Mesenchymal stem cell (in vitro differentiated cells and primary cell): ENCODE data around the gene IL17REL.

ENCODE experiments used
- DNase-seq: peaks from one replicate; pipeline ENCODE4 v3.0.0-alpha.2; 2013
- H2AFZ ChIP-seq: one replicate; pipeline ENCODE4 v1.6.1; 2013; ENCODE audit warnings: low read depth, mild to moderate bottlenecking, control low read depth, inconsistent platforms, low read length, moderate library complexity
- H2AK5ac ChIP-seq: 2 replicates; pipeline ENCODE4 v1.6.1; 2013; ENCODE audit warnings: low read length, moderate library complexity, mild to moderate bottlenecking, inconsistent platforms; ENCODE audit not compliant: severe bottlenecking
- H2BK120ac ChIP-seq: one replicate; pipeline ENCODE4 v1.6.1; 2013; ENCODE audit warnings: low read depth, mild to moderate bottlenecking, inconsistent platforms, low read length, moderate library complexity
- H2BK12ac ChIP-seq, 2 experiments: one replicate each; pipeline ENCODE4 v1.6.1; 2013; ENCODE audit warnings: inconsistent platforms in 2 of 2, low read length in 2 of 2, mild to moderate bottlenecking in 2 of 2, moderate library complexity in 2 of 2, control low read depth in 1 of 2
- H2BK15ac ChIP-seq: one replicate; pipeline ENCODE4 v1.6.1; 2013; ENCODE audit warnings: mild to moderate bottlenecking, low read depth, inconsistent platforms; ENCODE audit not compliant: poor library complexity, severe bottlenecking
- H2BK5ac ChIP-seq: 2 replicates; pipeline ENCODE4 v1.6.1; 2013; ENCODE audit warnings: low read depth, mild to moderate bottlenecking, low read length, control low read depth, inconsistent platforms; ENCODE audit not compliant: poor library complexity, severe bottlenecking
- H3K14ac ChIP-seq, 2 experiments: one replicate each; pipeline ENCODE4 v1.6.1; 2013; ENCODE audit warnings: inconsistent platforms in 2 of 2, low read length in 2 of 2, control low read depth in 1 of 2, mild to moderate bottlenecking in 1 of 2, moderate library complexity in 1 of 2
- H3K18ac ChIP-seq, 2 experiments: one replicate each; pipeline ENCODE4 v1.6.1; 2013; ENCODE audit warnings: inconsistent platforms in 2 of 2, low read length in 2 of 2, control low read depth in 1 of 2, low read depth in 1 of 2, mild to moderate bottlenecking in 1 of 2
- H3K23ac ChIP-seq, 2 experiments: one replicate each; pipeline ENCODE4 v1.6.1; 2013; ENCODE audit warnings: inconsistent platforms in 2 of 2, low read length in 2 of 2, mild to moderate bottlenecking in 2 of 2, moderate library complexity in 2 of 2, control low read depth in 1 of 2
- H3K27ac ChIP-seq: 2 replicates; pipeline ENCODE4 v1.5.1; 2013; ENCODE audit warnings: mild to moderate bottlenecking, moderate library complexity, low read length, control low read depth, inconsistent platforms; ENCODE audit not compliant: poor library complexity, severe bottlenecking
- H3K27me3 ChIP-seq, 2 experiments: 2 replicates each; pipeline versions ENCODE4 v1.6.1 to v1.7.0; 2013; ENCODE audit warnings: low read length in 2 of 2, mild to moderate bottlenecking in 2 of 2, moderate library complexity in 2 of 2, control low read depth in 1 of 2, inconsistent platforms in 1 of 2; ENCODE audit not compliant: control insufficient read depth in 1 of 2, insufficient read depth in 1 of 2
- H3K36me3 ChIP-seq, 2 experiments: 2 replicates each; pipeline versions ENCODE4 v1.6.1 to v1.7.0; 2013; ENCODE audit warnings: low read length in 2 of 2, control low read depth in 1 of 2, inconsistent platforms in 1 of 2, low read depth in 1 of 2, mild to moderate bottlenecking in 1 of 2; ENCODE audit not compliant: insufficient read depth in 2 of 2, control insufficient read depth in 1 of 2
- H3K4ac ChIP-seq, 2 experiments: one replicate each; pipeline ENCODE4 v1.6.1; 2013; ENCODE audit warnings: inconsistent platforms in 2 of 2, low read length in 2 of 2, mild to moderate bottlenecking in 2 of 2, moderate library complexity in 2 of 2, control low read depth in 1 of 2, low read depth in 1 of 2
- H3K4me1 ChIP-seq: 2 replicates; pipeline ENCODE4 v1.6.1; 2013; ENCODE audit warnings: low read depth, low read length, control low read depth; ENCODE audit not compliant: control insufficient read depth, insufficient read depth
- H3K4me2 ChIP-seq: 2 replicates; pipeline ENCODE4 v1.6.1; 2013; ENCODE audit warnings: low read length, mild to moderate bottlenecking, inconsistent platforms; ENCODE audit not compliant: poor library complexity, severe bottlenecking
- H3K4me3 ChIP-seq, 2 experiments: 2 replicates each; pipeline versions ENCODE4 v1.5.1 to v1.7.0; 2013; ENCODE audit warnings: low read length in 2 of 2, mild to moderate bottlenecking in 2 of 2, control low read depth in 1 of 2, low read depth in 1 of 2; ENCODE audit not compliant: insufficient read depth in 1 of 2
- H3K79me1 ChIP-seq: replicated peaks from 2 replicates; pipeline ENCODE4 v1.6.1; 2013; ENCODE audit warnings: mild to moderate bottlenecking, control low read depth, low read length, inconsistent platforms; ENCODE audit not compliant: poor library complexity, severe bottlenecking
- H3K9ac ChIP-seq: 2 replicates; pipeline ENCODE4 v1.7.0; 2013; ENCODE audit warnings: mild to moderate bottlenecking, low read length, moderate library complexity
- H3K9me3 ChIP-seq: 2 replicates; pipeline ENCODE4 v1.7.0; 2013; ENCODE audit warnings: mild to moderate bottlenecking, low read length; ENCODE audit not compliant: control insufficient read depth
- H4K8ac ChIP-seq: one replicate; pipeline ENCODE4 v1.6.1; 2013; ENCODE audit warnings: inconsistent platforms, mild to moderate bottlenecking, low read length, moderate library complexity
- H4K91ac ChIP-seq: one replicate; pipeline ENCODE4 v1.6.1; 2013; ENCODE audit warnings: mild to moderate bottlenecking, low read length, inconsistent platforms
- WGBS: methylation state at CpG from one replicate; pipeline ENCODE4 v1.1.7; 2013; ENCODE audit warnings: mixed read lengths; 5-methylcytosine and 5-hydroxymethylcytosine counted together

The IL17REL gene

DNA sequence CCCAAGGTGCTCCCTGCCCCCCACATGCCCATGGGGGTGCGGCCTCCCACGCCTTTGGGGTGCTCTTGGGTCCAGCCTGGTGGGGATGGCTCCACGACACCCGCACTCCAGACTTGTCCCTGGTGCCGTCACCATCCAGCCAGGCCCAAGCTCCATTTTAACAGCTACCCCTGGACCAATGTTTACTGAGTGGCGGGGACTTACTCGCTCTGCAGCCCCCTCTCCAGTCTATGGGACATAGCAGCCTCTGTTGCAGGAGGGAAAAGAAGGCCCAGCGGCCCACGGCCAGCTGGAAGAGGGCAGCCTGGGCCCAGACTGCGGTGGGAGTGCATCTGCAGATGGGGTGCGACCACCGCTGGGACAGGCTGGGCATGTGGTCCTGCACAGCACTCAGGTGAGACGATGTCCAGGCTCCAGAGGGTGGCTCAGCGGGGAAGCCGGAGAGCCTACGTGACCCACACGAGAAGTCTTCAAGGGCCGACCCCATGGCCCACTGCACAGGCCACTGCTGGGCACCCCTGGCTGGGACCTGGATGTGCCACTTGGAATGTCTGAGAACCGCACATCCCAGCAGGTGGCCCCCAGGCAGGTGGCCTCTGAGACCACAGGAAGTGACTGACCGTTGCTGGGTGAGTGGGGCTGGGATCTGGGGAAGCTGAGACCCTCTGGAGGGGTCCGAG, 18.1 kb downstream of the IL17REL start:
- H3K79me1 ChIP-seq, result no peaks in the 10 kb centered on the region
- H2AK5ac ChIP-seq, result no peak overlapping the region
- H4K8ac ChIP-seq, result no peak overlapping the region
- no peak overlapping the region for H2AFZ ChIP-seq
- H3K4ac ChIP-seq, result no peak overlapping the region
- no peak overlapping the region for H4K91ac ChIP-seq
- 85% methylated on average over 21 of the region's 21 CpGs for WGBS
- no peak overlapping the region for H3K27ac ChIP-seq
- peaks cover 6 to 13% of the 10 kb centered on the region in 2 experiments for H3K27me3 ChIP-seq
- peaks cover 12% of the 10 kb centered on the region for H3K4me1 ChIP-seq
- no peak overlapping the region for H3K4me2 ChIP-seq
- H3K9me3 ChIP-seq, result peaks cover 18% of the 10 kb centered on the region
- H2BK12ac ChIP-seq, result no peak overlapping the region
- no peak overlapping the region for H2BK15ac ChIP-seq
- no peak overlapping the region for H2BK5ac ChIP-seq
- H3K36me3 ChIP-seq, result no peaks in the 10 kb centered on the region
- no peak overlapping the region for H3K14ac ChIP-seq
- H3K18ac ChIP-seq, result no peak overlapping the region
- no peak overlapping the region for H2BK120ac ChIP-seq
- no peak overlapping the region for H3K23ac ChIP-seq
- H3K4me3 ChIP-seq, result no peak overlapping the region
- no peak for DNase-seq
- H3K9ac ChIP-seq, result no peak overlapping the region

GRCh38 chr22:49993649-49994360, 18.8 kb downstream of the IL17REL start:
- no peak overlapping the region for H2AFZ ChIP-seq
- H3K18ac ChIP-seq, result no peak overlapping the region
- H2AK5ac ChIP-seq, result no peak overlapping the region
- H3K14ac ChIP-seq, result no peak overlapping the region
- H3K36me3 ChIP-seq, result no peaks in the 10 kb centered on the region
- peaks cover under 1 to 7% of the 10 kb centered on the region in 2 experiments for H3K27me3 ChIP-seq
- DNase-seq, result no peak
- no peaks in the 10 kb centered on the region for H3K79me1 ChIP-seq
- no peak overlapping the region for H3K4me3 ChIP-seq
- no peak overlapping the region for H3K23ac ChIP-seq
- peaks cover 8% of the 10 kb centered on the region for H3K4me1 ChIP-seq
- H3K4me2 ChIP-seq, result no peak overlapping the region
- no peak overlapping the region for H3K9ac ChIP-seq
- H2BK5ac ChIP-seq, result no peak overlapping the region
- H3K9me3 ChIP-seq, result peaks cover 18% of the 10 kb centered on the region
- no peak overlapping the region for H2BK12ac ChIP-seq
- no peak overlapping the region for H4K91ac ChIP-seq
- 74% methylated on average over 11 of the region's 11 CpGs for WGBS
- no peak overlapping the region for H3K4ac ChIP-seq
- no peak overlapping the region for H3K27ac ChIP-seq
- H4K8ac ChIP-seq, result no peak overlapping the region
- no peak overlapping the region for H2BK120ac ChIP-seq
- H2BK15ac ChIP-seq, result no peak overlapping the region

DNA sequence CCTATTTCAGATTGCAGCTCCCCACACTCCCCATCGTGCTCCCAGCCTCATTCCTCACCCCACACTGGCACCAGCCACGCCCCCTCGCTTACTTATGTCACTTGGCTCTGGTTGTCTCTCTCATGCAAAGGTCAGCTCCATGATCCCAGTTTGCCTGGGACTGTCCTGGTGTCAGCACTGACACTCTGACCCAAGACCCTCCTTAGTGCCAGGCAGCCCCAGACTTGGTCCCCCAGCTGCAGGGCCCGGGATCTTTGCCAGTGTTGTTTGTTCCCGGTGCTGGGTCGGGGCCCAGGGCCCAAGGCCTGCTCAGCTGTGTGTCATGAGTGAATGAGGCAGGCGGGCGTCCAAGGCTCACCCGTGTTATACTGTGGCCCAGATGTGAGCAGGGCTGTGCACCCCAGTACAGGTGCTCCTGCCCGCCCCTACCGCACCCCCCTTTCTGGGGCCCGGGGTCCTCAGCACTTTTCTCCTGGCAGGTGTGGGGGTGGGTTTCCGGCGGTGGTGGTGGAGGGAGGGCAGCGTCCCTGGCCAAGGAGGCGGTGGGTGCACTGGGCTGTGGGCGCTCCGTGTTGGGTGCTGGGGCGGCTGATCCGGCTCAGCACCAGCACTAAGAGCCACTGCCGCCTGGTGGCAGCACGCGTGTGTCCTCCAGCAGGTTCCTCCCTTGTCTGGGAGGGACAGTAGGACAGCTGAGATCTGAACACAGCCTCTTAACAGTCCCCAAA, 19.5 kb downstream of the IL17REL start:
- H2BK12ac ChIP-seq, result no peak overlapping the region
- no peak overlapping the region for H2AK5ac ChIP-seq
- H2BK5ac ChIP-seq, result no peak overlapping the region
- no peak overlapping the region for H4K91ac ChIP-seq
- WGBS, result 45% methylated on average over 23 of the region's 23 CpGs
- H3K9ac ChIP-seq, result no peak overlapping the region
- no peak overlapping the region for H2AFZ ChIP-seq
- H3K9me3 ChIP-seq, result peaks cover 23% of the 10 kb centered on the region
- peaks cover 0 to 6% of the 10 kb centered on the region in 2 experiments for H3K27me3 ChIP-seq
- H3K18ac ChIP-seq, result no peak overlapping the region
- no peak overlapping the region for H3K4me3 ChIP-seq
- no peaks in the 10 kb centered on the region for H3K79me1 ChIP-seq
- peaks cover 7% of the 10 kb centered on the region for H3K4me1 ChIP-seq
- no peak overlapping the region for H3K27ac ChIP-seq
- no peak overlapping the region for H3K4ac ChIP-seq
- H3K14ac ChIP-seq, result no peak overlapping the region
- no peak overlapping the region for H4K8ac ChIP-seq
- no peak overlapping the region for H3K23ac ChIP-seq
- DNase-seq, result peak; percentile 57
- H3K4me2 ChIP-seq, result no peak overlapping the region
- peak overlapping the region; percentile 12 for H2BK15ac ChIP-seq
- H3K36me3 ChIP-seq, result no peaks in the 10 kb centered on the region
- no peak overlapping the region for H2BK120ac ChIP-seq

- no peak for DNase-seq
- no peak overlapping the region for H3K4me2 ChIP-seq
- 87% methylated on average over 6 of the region's 7 CpGs for WGBS
- no peak overlapping the region for H3K27ac ChIP-seq
- H3K79me1 ChIP-seq, result no peaks in the 10 kb centered on the region
- H2AFZ ChIP-seq, result no peak overlapping the region
- H3K14ac ChIP-seq, result no peak overlapping the region
- H3K9me3 ChIP-seq, result peaks cover 29% of the 10 kb centered on the region
- H3K18ac ChIP-seq, result no peak overlapping the region
- no peak overlapping the region for H2BK12ac ChIP-seq
- no peak overlapping the region for H4K91ac ChIP-seq
- H3K4me3 ChIP-seq, result no peak overlapping the region
- H2BK15ac ChIP-seq, result no peak overlapping the region
- H2BK5ac ChIP-seq, result no peak overlapping the region
- peaks cover 0 to 6% of the 10 kb centered on the region in 2 experiments for H3K27me3 ChIP-seq
- no peak overlapping the region for H4K8ac ChIP-seq
- no peak overlapping the region for H2BK120ac ChIP-seq
- no peak overlapping the region for H3K23ac ChIP-seq
- peaks cover 7% of the 10 kb centered on the region for H3K4me1 ChIP-seq
- no peaks in the 10 kb centered on the region for H3K36me3 ChIP-seq
- H3K9ac ChIP-seq, result no peak overlapping the region
- no peak overlapping the region for H3K4ac ChIP-seq
- no peak overlapping the region for H2AK5ac ChIP-seq
These were observed 20.5 kb downstream of the IL17REL start for GRCh38 chr22:49991907-49992533.
